IMR-90 (cell line): ENCODE measurements around the gene C16orf96. TPM values are rescaled to one million over a fixed set of nuclear protein-coding genes. Genes with fewer than 3 reads are reported as not detected.

Experiments
- ATAC-seq: fragments of 200-7000 bp; cut with Tn5 transposase; 2 replicates; pipeline ENCODE4 v1.9.1; 2020; ENCODE audit warnings: low read depth, mild to moderate bottlenecking, moderate library complexity
- BruUV-seq: library from RNA; stranded (reverse); fragments of 400-500 nt; replicated peaks from 2 replicates; lab custom pipeline; 2021; lab: Mats Ljungman, UMichigan
- CTCF ChIA-PET: fragments of 300-600 bp; formaldehyde crosslinking; extraction: SDS; loops from one replicate; lab custom pipeline; 2021; ENCODE audit warnings: antibody characterized with exemption; lab: Yijun Ruan, JAX
- POLR2A ChIA-PET: fragments of 300-600 bp; sonication (Branson Sonifier 250); formaldehyde crosslinking; loops from one replicate; lab custom pipeline; 2022; ENCODE audit warnings: antibody characterized with exemption; ENCODE audit not compliant: unreplicated experiment; lab: Charles Lee
- DNase-seq: peaks from one replicate; pipeline ENCODE4 v3.0.0; 2013
- H2AFZ ChIP-seq: replicated peaks from 2 replicates; pipeline ENCODE3; 2013; ENCODE audit warnings: low read length, mild to moderate bottlenecking; ENCODE audit not compliant: poor library complexity
- H2AK5ac ChIP-seq: 2 replicates; pipeline ENCODE4 v1.6.1; 2013; ENCODE audit warnings: low read depth, low read length, inconsistent platforms
- H2AK9ac ChIP-seq: replicated peaks from 2 replicates; pipeline ENCODE3; 2013; ENCODE audit warnings: mild to moderate bottlenecking, low read depth, low read length, moderate library complexity; ENCODE audit not compliant: poor library complexity
- H2BK120ac ChIP-seq: 2 replicates; pipeline ENCODE4 v1.6.1; 2013; ENCODE audit warnings: low read depth, low read length, inconsistent platforms
- H2BK15ac ChIP-seq: 3 replicates; pipeline ENCODE4 v1.6.1; 2013; ENCODE audit warnings: low read depth, low read length, inconsistent platforms
- H2BK20ac ChIP-seq: 2 replicates; pipeline ENCODE4 v1.6.1; 2013; ENCODE audit warnings: low read depth, mild to moderate bottlenecking, inconsistent platforms, low read length, moderate library complexity
- H2BK5ac ChIP-seq: 2 replicates; pipeline ENCODE4 v1.6.1; 2013; ENCODE audit warnings: mild to moderate bottlenecking, low read depth, low read length, inconsistent platforms; ENCODE audit not compliant: poor library complexity, severe bottlenecking
- H3K14ac ChIP-seq: replicated peaks from 2 replicates; pipeline ENCODE4 v1.6.1; 2013; ENCODE audit warnings: low read depth, low read length, inconsistent platforms
- H3K18ac ChIP-seq: 2 replicates; pipeline ENCODE4 v1.6.1; 2013; ENCODE audit warnings: low read depth, low read length, control low read depth
- H3K23ac ChIP-seq: 2 replicates; pipeline ENCODE4 v1.6.1; 2013; ENCODE audit warnings: low read depth, low read length, inconsistent platforms
- H3K27ac ChIP-seq: 2 replicates; pipeline ENCODE4 v1.5.1; 2013; ENCODE audit warnings: mild to moderate bottlenecking, control low read depth, low read length; ENCODE audit not compliant: insufficient read depth
- H3K27me3 ChIP-seq: 2 replicates; pipeline ENCODE4 v1.6.1; 2013; ENCODE audit warnings: low read length; ENCODE audit not compliant: control insufficient read depth, insufficient read depth
- H3K36me3 ChIP-seq: 2 replicates; pipeline ENCODE4 v1.6.1; 2013; ENCODE audit warnings: low read length, mixed read lengths; ENCODE audit not compliant: control insufficient read depth, insufficient read depth
- H3K4ac ChIP-seq: 2 replicates; pipeline ENCODE4 v1.6.1; 2013; ENCODE audit warnings: low read depth, low read length, inconsistent platforms
- H3K4me1 ChIP-seq: 2 replicates; pipeline ENCODE4 v1.6.1; 2013; ENCODE audit warnings: low read length, mixed read lengths; ENCODE audit not compliant: control insufficient read depth, insufficient read depth
- H3K4me2 ChIP-seq: 2 replicates; pipeline ENCODE4 v1.6.1; 2013; ENCODE audit warnings: low read depth, mild to moderate bottlenecking, control low read depth, low read length, moderate library complexity
- H3K4me3 ChIP-seq: 2 replicates; pipeline ENCODE4 v1.5.1; 2013; ENCODE audit warnings: low read depth, mild to moderate bottlenecking, control low read depth, low read length, moderate library complexity; ENCODE audit not compliant: insufficient read depth
- H3K56ac ChIP-seq: 2 replicates; pipeline ENCODE4 v1.6.1; 2013; ENCODE audit warnings: low read length, inconsistent platforms; ENCODE audit not compliant: insufficient read depth; ENCODE audit errors: extremely low read depth
- H3K79me1 ChIP-seq, 2 experiments: 2 replicates each; pipeline ENCODE4 v1.6.1; 2013; ENCODE audit warnings: low read length in 2 of 2, inconsistent platforms in 1 of 2, low read depth in 1 of 2
- H3K9ac ChIP-seq: 2 replicates; pipeline ENCODE4 v1.6.1; 2013; ENCODE audit warnings: low read depth, low read length, control low read depth
- H3K9me1 ChIP-seq: 2 replicates; pipeline ENCODE4 v1.6.1; 2013; ENCODE audit warnings: low read length, inconsistent platforms; ENCODE audit not compliant: insufficient read depth
- H3K9me3 ChIP-seq: 2 replicates; pipeline ENCODE4 v1.6.1; 2013; ENCODE audit warnings: low read length; ENCODE audit not compliant: control insufficient read depth, insufficient read depth
- H4K20me1 ChIP-seq: 2 replicates; pipeline ENCODE4 v1.6.1; 2013; ENCODE audit warnings: low read length, inconsistent platforms; ENCODE audit not compliant: insufficient read depth
- H4K5ac ChIP-seq: 2 replicates; pipeline ENCODE4 v1.6.1; 2013; ENCODE audit warnings: mild to moderate bottlenecking, low read depth, low read length, control low read depth
- H4K8ac ChIP-seq, 2 experiments: 2 replicates each; pipeline ENCODE4 v1.6.1; 2013; ENCODE audit warnings: low read depth in 2 of 2, low read length in 2 of 2, control low read depth in 1 of 2, inconsistent platforms in 1 of 2
- H4K91ac ChIP-seq: 2 replicates; pipeline ENCODE4 v1.6.1; 2013; ENCODE audit warnings: low read depth, low read length, inconsistent platforms; ENCODE audit not compliant: insufficient read depth
- FOS ChIP-seq: fragments of 150-350 bp; IDR thresholded peaks from 2 replicates; pipeline ENCODE4 v1.6.1; 2016; ENCODE audit warnings: low read depth, low read length
- MAZ ChIP-seq: IDR thresholded peaks from 2 replicates; pipeline ENCODE4 v1.6.1; 2012; ENCODE audit warnings: low read depth, mild to moderate bottlenecking, low read length, improper control_type of control experiment, moderate library complexity, borderline replicate concordance
- MXI1 ChIP-seq: IDR thresholded peaks from 2 replicates; pipeline ENCODE4 v1.6.1; 2012; ENCODE audit warnings: low read depth, mild to moderate bottlenecking, low read length, moderate library complexity, borderline replicate concordance
- RCOR1 ChIP-seq: IDR thresholded peaks from 2 replicates; pipeline ENCODE4 v1.6.1; 2012; ENCODE audit warnings: mild to moderate bottlenecking, low read length, improper control_type of control experiment; ENCODE audit not compliant: insufficient replicate concordance
- RFX5 ChIP-seq: IDR thresholded peaks from 2 replicates; pipeline ENCODE4 v1.8.0; 2012; ENCODE audit warnings: low read depth, mild to moderate bottlenecking, low read length, moderate library complexity
- SMC3 ChIP-seq: fragments of 150-350 bp; IDR thresholded peaks from 2 replicates; pipeline ENCODE4 v1.6.1; 2016; ENCODE audit warnings: low read depth, mild to moderate bottlenecking, antibody characterized with exemption, low read length, moderate library complexity
- WGBS, 2 experiments: methylation state at CpG; one replicate each; pipeline versions ENCODE4 v1.1.5 to v1.1.7; 2013; ENCODE audit warnings: missing lambda C conversion rate in 2 of 2; ENCODE audit not compliant: insufficient read length in 1 of 2; ENCODE audit errors: extremely low coverage in 2 of 2; 5-methylcytosine and 5-hydroxymethylcytosine counted together
- dilution Hi-C: fragments of 300-500 bp; cut with HindIII; formaldehyde crosslinking; loops from one replicate; pipeline ENCODE4 v1.14.3; 2018; ENCODE audit warnings: low sequenced_read_pairs; ENCODE audit not compliant: unreplicated experiment
- in situ Hi-C: fragments of 300-500 bp; cut with MboI; formaldehyde crosslinking; loops from 3 replicates; pipeline ENCODE4 v1.14.3; 2019; ENCODE audit warnings: low sequenced_read_pairs, inconsistent platforms, mixed read lengths
- intact Hi-C: fragments of 100-400 bp; cut with micrococcal nuclease; formaldehyde crosslinking; loops from 2 replicates; pipeline ENCODE4 v1.10.0; 2022
- polyA plus RNA-seq, 3 experiments: library from polyadenylated mRNA; depleted of rRNA; stranded (reverse); fragments of >200 nt; gene quantifications; 2 replicates each; pipeline ENCODE4 v1.2.3, GENCODE V29; 2012; ENCODE audit warnings: low replicate concordance in 1 of 3
- total RNA-seq: library from RNA; depleted of rRNA; stranded (reverse); fragments of >200 nt; gene quantifications from 2 replicates; pipeline ENCODE4 v1.2.3, GENCODE V29; 2012
- TF ChIP-seq, protein P1 (sequence below): conservative IDR thresholded peaks from 2 replicates; pipeline ENCODE4 v1.5.1; 2012; ENCODE audit warnings: mild to moderate bottlenecking, low read depth, low read length, improper control_type of control experiment
- TF ChIP-seq, protein P2 (sequence below): fragments of 150-350 bp; IDR thresholded peaks from 2 replicates; pipeline ENCODE4 v1.6.1; 2017; ENCODE audit warnings: mild to moderate bottlenecking, antibody characterized with exemption, low read length, low read depth

Gene C16orf96
- total and polyA plus RNA-seq, 2 of the 4 experiments (the other 2 are of a cell fraction): not detected

DNA sequence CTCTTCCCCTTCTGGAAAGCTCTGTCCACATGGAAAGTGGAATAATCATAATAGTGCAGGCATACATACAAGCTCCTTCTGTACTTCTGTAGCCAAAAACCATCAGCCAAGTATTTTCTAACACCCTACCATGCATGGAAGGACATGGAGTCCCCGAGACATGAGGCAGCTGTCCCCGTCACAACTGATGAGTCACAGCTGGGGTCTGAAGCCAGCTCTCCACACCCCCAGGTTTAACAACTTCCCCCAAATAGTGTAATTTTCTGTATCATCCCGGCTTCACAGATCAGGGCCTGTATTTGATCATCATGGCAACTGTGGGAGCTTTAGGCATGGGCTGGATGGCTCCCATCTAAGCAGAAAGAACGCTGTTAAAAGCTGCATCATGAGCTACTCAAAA is 16.6 kb downstream of the C16orf96 start:
- Histone ChIP-seq H3K4me2 (no peak overlapping the region), H4K91ac (no peak overlapping the region), H3K36me3 (no peaks in the 10 kb centered on the region), H2BK20ac (no peak overlapping the region), H2BK5ac (no peak overlapping the region), H3K9me1 (no peaks in the 10 kb centered on the region), H2AFZ (no peak overlapping the region), H3K27ac (no peak overlapping the region), H2AK9ac (no peak overlapping the region), H3K9me3 (no peaks in the 10 kb centered on the region), H3K27me3 (peaks cover 5% of the 10 kb centered on the region), H3K4me3 (no peak overlapping the region), H4K8ac (no peak overlapping the region), H3K14ac (no peak overlapping the region), H2BK15ac (no peak overlapping the region), H2BK120ac (no peak overlapping the region), H3K23ac (no peak overlapping the region), H3K9ac (no peak overlapping the region), H3K79me1 (no peaks in the 10 kb centered on the region), H3K56ac (no peak overlapping the region), H4K20me1 (no peaks in the 10 kb centered on the region), H3K4me1 (no peaks in the 10 kb centered on the region), H3K4ac (no peak overlapping the region), H4K5ac (no peak overlapping the region), H3K18ac (no peak overlapping the region), H2AK5ac (no peak overlapping the region)
- no TSS peak for BruUV-seq
- POLR2A ChIA-PET: no interaction called here
- DNase-seq: no peak
- peak; percentile 29; the same call in 1 of the 2 replicates for ATAC-seq
- 15% methylated on average over 3 of the region's 4 CpGs; no CpG with 5 or more reads in 1 of the 2 experiments for WGBS, 2 experiments
- in situ Hi-C loops: no loop called here
- TF ChIP-seq, protein P1, sequence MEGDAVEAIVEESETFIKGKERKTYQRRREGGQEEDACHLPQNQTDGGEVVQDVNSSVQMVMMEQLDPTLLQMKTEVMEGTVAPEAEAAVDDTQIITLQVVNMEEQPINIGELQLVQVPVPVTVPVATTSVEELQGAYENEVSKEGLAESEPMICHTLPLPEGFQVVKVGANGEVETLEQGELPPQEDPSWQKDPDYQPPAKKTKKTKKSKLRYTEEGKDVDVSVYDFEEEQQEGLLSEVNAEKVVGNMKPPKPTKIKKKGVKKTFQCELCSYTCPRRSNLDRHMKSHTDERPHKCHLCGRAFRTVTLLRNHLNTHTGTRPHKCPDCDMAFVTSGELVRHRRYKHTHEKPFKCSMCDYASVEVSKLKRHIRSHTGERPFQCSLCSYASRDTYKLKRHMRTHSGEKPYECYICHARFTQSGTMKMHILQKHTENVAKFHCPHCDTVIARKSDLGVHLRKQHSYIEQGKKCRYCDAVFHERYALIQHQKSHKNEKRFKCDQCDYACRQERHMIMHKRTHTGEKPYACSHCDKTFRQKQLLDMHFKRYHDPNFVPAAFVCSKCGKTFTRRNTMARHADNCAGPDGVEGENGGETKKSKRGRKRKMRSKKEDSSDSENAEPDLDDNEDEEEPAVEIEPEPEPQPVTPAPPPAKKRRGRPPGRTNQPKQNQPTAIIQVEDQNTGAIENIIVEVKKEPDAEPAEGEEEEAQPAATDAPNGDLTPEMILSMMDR: no peak
- TF ChIP-seq, protein P2, sequence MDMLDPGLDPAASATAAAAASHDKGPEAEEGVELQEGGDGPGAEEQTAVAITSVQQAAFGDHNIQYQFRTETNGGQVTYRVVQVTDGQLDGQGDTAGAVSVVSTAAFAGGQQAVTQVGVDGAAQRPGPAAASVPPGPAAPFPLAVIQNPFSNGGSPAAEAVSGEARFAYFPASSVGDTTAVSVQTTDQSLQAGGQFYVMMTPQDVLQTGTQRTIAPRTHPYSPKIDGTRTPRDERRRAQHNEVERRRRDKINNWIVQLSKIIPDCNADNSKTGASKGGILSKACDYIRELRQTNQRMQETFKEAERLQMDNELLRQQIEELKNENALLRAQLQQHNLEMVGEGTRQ: no peak
- TF ChIP-seq RFX5: no peak
- no peak for TF ChIP-seq FOS
- TF ChIP-seq SMC3: no peak
- no peak for TF ChIP-seq MXI1
- TF ChIP-seq RCOR1: no peak
- TF ChIP-seq MAZ: no peak
- dilution Hi-C loops: no loop called here
- CTCF ChIA-PET: no interaction called here
- intact Hi-C loops: no loop called here
